Heart right ventricle (tissue), 16 donors: ENCODE measurements around the gene SGCE. TPM values are rescaled to one million over a fixed set of nuclear protein-coding genes. Genes with fewer than 3 reads are reported as not detected.

Experiments used
- ATAC-seq, 8 donors: fragments of 200-7000 bp; cut with Tn5 transposase; one replicate each; pipeline ENCODE4 v1.9.1; 2020; ENCODE audit warnings: mild to moderate bottlenecking in 8 of 8, moderate library complexity in 8 of 8, moderate number of reproducible peaks in 1 of 8
- DNase-seq, 2 donors: peaks; one replicate each; pipeline ENCODE4 v3.0.0-alpha.2; 2020
- H3K27ac ChIP-seq, 10 donors: fragments of 200-600 bp; sonication (generic) in 2 of 10; one replicate each; pipeline versions ENCODE4 v1.5.0 to v1.8.0; 2020 to 2022; ENCODE audit warnings: mild to moderate bottlenecking in 3 of 10
- H3K27me3 ChIP-seq, 7 donors: fragments of 200-600 bp; one replicate each; pipeline ENCODE4 v1.8.0; 2021 to 2022; ENCODE audit warnings: mild to moderate bottlenecking in 2 of 7
- H3K36me3 ChIP-seq, 9 donors: fragments of 200-600 bp; sonication (generic) in 1 of 9; one replicate each; pipeline versions ENCODE4 v1.5.0 to v1.8.0; 2020 to 2022; ENCODE audit warnings: mild to moderate bottlenecking in 2 of 9
- H3K4me1 ChIP-seq, 9 donors: fragments of 200-600 bp; sonication (generic) in 1 of 9; one replicate each; pipeline versions ENCODE4 v1.5.0 to v1.8.0; 2020 to 2022; ENCODE audit warnings: mild to moderate bottlenecking in 4 of 9
- H3K4me3 ChIP-seq, 10 donors: fragments of 200-600 bp; sonication (generic) in 2 of 10; one replicate each; pipeline versions ENCODE4 v1.5.0 to v1.8.0; 2020 to 2022; ENCODE audit warnings: mild to moderate bottlenecking in 7 of 10, moderate library complexity in 2 of 10
- H3K9me3 ChIP-seq, 11 donors: fragments of 200-600 bp in 10 of 11; sonication (generic) in 2 of 11; one replicate each; pipeline versions ENCODE4 v1.5.0 to v1.8.0; 2013 to 2022; ENCODE audit warnings: mild to moderate bottlenecking in 2 of 11, control low read depth in 1 of 11, moderate library complexity in 1 of 11
- WGBS, 2 donors: extraction: QIAGEN DNeasy Blood & Tissue Kit; methylation state at CpG; one replicate each; pipeline ENCODE4 v1.1.7; 2013; ENCODE audit warnings: inconsistent platforms in 1 of 2; 5-methylcytosine and 5-hydroxymethylcytosine counted together
- intact Hi-C, 10 donors: fragments of 100-400 bp; cut with DNase I; formaldehyde crosslinking; loops; one replicate each; pipeline versions ENCODE4 v1.11.1 to v1.14.2; 2022
- polyA plus RNA-seq, 2 donors: library from polyadenylated mRNA; stranded (reverse); fragments of 200-250 nt; gene quantifications; one replicate each; pipeline ENCODE4 v1.2.3, GENCODE V29; 2013
- total RNA-seq, 10 donors: library from RNA; stranded (reverse); fragmentation: NEBNext Ultra II Directional in 3 of 10; extraction: Animal tissue kit (Norgen Biotek cat#: 25700) in 3 of 10; gene quantifications; one replicate each; pipeline versions ENCODE4 v1.2.1 to v1.2.4, GENCODE V29; 2021 to 2023
- TF ChIP-seq, protein P1 (sequence below), 9 donors: fragments of 200-600 bp; sonication (generic) in 2 of 9; IDR thresholded peaks; one replicate each; pipeline versions ENCODE4 v1.5.0 to v1.8.0; 2021 to 2022; ENCODE audit warnings: antibody characterized with exemption in 9 of 9, mild to moderate bottlenecking in 5 of 9, moderate library complexity in 1 of 9
- donor health status: Arrhythmogenic right ventricular cardiomyopathy.
- donor health status: ischemic (EF 13 %, LVEDD 7.1; RV severe dilation, severe dysfunction).
- donor health status: healthy with polysubstance abuse.
- donor health status: DM: no; HTN: yes; CAD: no.
- donor health status: DM: no; HTN: no; CAD: no.
- donor health status: ischemic (EF 25% LVEDD 6.9; RV normal size, moderate dysfunction).
- donor health status: ischemic (EF 25% LVEDD 5.7; RV mildly dilated, moderate dysfunction).
- donor health status: healthy.
- donor health status: DM: yes; HTN: yes; CAD: no.
- donor health status: Ischemic cardiomyopathy.
- donor health status: ischemic (EF 35%, LVEDD 5.7; RV mildly dilated, moderate dysfunction).
- donor health status: nonischemic (EF 11% LVEDD 7.7; RV severe dilation, severe dysfunction).
- donor health status: DM: yes; HTN: yes; CAD: no.
- donor health status: PGD.
- donor health status: ischemic (EF 29% LVEDD 5.4; RV normal size, mild dysfunction).
- donor health status: nonischemic (EF 23%, LVEDD 6.1; RV moderate dilation, normal function).

The SGCE gene
- total and polyA plus RNA-seq, 12 donors, result 11.5 to 31.1 (median 21.2) TPM

DNA sequence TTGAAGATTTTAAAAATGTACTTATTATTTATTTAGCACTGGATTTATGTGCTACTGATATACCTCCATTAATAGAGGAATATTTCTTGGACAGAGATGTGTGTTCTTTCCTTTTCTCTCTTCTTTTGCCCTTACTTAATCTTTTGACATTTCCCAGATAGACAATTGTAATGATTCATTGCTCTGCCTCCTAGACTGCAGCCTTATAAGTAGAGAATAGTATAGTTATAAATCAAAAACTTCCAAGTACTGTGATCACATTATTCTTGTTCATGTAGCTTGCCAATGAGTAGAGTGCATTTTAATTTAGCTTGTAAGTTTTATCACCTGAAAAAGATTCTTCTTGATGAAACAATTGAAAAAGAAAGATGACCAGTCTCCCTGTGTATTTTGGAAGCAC lies 98.7 kb downstream of the SGCE start:
- DNase-seq, result no peak
- no peak overlapping the region for H3K27ac ChIP-seq
- ATAC-seq, result no peak
- TF ChIP-seq, protein P1, sequence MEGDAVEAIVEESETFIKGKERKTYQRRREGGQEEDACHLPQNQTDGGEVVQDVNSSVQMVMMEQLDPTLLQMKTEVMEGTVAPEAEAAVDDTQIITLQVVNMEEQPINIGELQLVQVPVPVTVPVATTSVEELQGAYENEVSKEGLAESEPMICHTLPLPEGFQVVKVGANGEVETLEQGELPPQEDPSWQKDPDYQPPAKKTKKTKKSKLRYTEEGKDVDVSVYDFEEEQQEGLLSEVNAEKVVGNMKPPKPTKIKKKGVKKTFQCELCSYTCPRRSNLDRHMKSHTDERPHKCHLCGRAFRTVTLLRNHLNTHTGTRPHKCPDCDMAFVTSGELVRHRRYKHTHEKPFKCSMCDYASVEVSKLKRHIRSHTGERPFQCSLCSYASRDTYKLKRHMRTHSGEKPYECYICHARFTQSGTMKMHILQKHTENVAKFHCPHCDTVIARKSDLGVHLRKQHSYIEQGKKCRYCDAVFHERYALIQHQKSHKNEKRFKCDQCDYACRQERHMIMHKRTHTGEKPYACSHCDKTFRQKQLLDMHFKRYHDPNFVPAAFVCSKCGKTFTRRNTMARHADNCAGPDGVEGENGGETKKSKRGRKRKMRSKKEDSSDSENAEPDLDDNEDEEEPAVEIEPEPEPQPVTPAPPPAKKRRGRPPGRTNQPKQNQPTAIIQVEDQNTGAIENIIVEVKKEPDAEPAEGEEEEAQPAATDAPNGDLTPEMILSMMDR (IDR thresholded peaks at IDR 0.05), result no peak
- H3K4me1 ChIP-seq, result no peaks in the 10 kb centered on the region
- H3K27me3 ChIP-seq, result no peaks in the 10 kb centered on the region
- no peaks in the 10 kb centered on the region for H3K9me3 ChIP-seq
- peaks cover 0 to 80% (median 22%) of the 10 kb centered on the region in 9 donors for H3K36me3 ChIP-seq
- intact Hi-C loops, result no loop called here
- no peak overlapping the region for H3K4me3 ChIP-seq

DNA sequence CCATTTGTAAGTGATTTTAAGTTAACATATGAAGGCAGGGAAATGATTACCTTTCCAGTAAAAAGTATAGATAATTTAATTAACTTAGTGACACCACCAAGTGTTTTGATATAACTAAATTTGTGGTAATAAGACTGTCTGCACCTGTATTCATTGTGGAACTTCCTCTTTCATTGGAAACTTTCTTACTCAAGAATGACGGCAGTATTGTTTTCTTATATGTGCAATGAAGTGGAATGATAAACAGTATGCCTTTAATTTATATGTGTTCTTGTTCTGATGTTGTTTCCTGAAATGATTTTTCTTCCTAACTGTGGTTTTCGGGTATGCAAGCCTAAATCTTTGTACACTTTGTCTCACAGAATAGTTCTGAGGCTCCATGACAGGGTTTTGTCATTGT lies 99.9 kb downstream of the SGCE start:
- TF ChIP-seq, protein P1 (IDR thresholded peaks at IDR 0.05), result no peak
- no peak overlapping the region for H3K4me3 ChIP-seq
- peaks cover 0 to 92% (median 23%) of the 10 kb centered on the region in 9 donors for H3K36me3 ChIP-seq
- no peaks in the 10 kb centered on the region for H3K27me3 ChIP-seq
- DNase-seq (no peak), ATAC-seq (no peak)
- 84 to 92% methylated on average over 2 of the region's 2 CpGs for WGBS, 2 donors
- intact Hi-C loops, result no loop called here
- no peak overlapping the region for H3K27ac ChIP-seq
- H3K9me3 ChIP-seq, result no peaks in the 10 kb centered on the region
- H3K4me1 ChIP-seq, result no peaks in the 10 kb centered on the region

DNA sequence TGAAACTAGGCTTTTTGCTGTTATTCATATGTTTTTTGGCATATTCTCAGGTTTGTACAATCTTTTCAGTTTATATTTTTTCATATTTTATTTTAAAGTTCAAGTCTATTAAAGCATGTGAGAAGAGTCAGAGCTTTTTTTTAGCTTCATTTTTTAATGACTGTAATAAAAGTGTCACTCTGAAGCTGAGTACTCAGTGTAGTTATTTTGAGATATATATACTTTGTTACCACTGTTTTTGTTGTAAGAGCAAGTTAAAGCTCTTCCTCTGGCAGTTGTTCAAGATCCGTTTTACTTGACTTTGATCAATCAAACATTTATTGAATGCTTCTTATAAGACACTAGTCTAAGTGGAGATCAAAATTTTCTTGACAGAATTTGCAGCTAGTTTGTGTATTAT lies 108.8 kb downstream of the SGCE start:
- no peak overlapping the region for H3K27ac ChIP-seq
- no peak overlapping the region for H3K4me3 ChIP-seq
- TF ChIP-seq, protein P1 (IDR thresholded peaks at IDR 0.05), result no peak
- intact Hi-C loops, result no loop called here
- H3K27me3 ChIP-seq, result no peaks in the 10 kb centered on the region
- WGBS, 2 donors, result 63 to 67% methylated on average over 1 of the region's 1 CpG
- H3K4me1 ChIP-seq, result no peaks in the 10 kb centered on the region
- peaks cover 0 to 89% (median 10%) of the 10 kb centered on the region in 9 donors for H3K36me3 ChIP-seq
- DNase-seq (no peak), ATAC-seq (no peak)
- no peaks in the 10 kb centered on the region for H3K9me3 ChIP-seq

DNA sequence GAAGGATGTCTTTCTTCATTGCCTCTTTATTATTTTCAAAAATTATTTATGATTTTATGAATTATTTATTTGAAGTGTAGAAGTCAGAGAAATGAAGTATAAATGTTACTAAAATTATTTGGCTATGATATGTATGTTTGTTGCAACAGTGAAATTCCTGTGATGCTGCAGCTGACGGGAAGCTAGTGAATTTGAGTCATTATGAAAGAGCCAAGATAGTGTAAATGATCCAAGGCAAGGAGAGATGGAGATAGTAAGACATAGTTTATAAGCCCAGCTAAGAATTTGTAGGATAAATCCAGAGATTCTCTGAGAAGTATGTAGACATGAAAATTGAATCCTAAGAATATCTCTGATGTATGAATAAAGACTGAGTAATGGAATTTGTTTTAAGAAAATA lies 115.5 kb downstream of the SGCE start:
- Histone ChIP-seq H3K27ac (no peak overlapping the region), H3K9me3 (no peaks in the 10 kb centered on the region), H3K4me1 (no peaks in the 10 kb centered on the region), H3K36me3 (peaks cover 0 to 89% (median 17%) of the 10 kb centered on the region in 9 donors), H3K4me3 (no peak overlapping the region), H3K27me3 (no peaks in the 10 kb centered on the region)
- TF ChIP-seq, protein P1 (IDR thresholded peaks at IDR 0.05), result no peak
- DNase-seq (no peak), ATAC-seq (no peak)
- intact Hi-C loops, result no loop called here
- 77 to 80% methylated on average over 1 of the region's 1 CpG for WGBS, 2 donors

Other genes starting within 250 kb of the SGCE start
- gene CASD1, start 146.3 kb downstream of the SGCE start, total RNA-seq, result 10 to 100 TPM; 15.3 to 26.9 (median 20.6) TPM
- 10 to 100 TPM in 1 of 2 donors, 1 to 10 TPM in 1; 8.6 to 13.0 TPM for gene CASD1, start 146.3 kb downstream of the SGCE start, polyA plus RNA-seq